GM12878 (cell line): ENCODE results near the gene SYNRG. TPM values are rescaled to one million over a fixed set of nuclear protein-coding genes. Genes with fewer than 3 reads are reported as not detected.

Source experiments
- BACH1 ChIP-seq: fragments of 450-650 bp; IDR thresholded peaks from 2 replicates; pipeline ENCODE4 v1.6.1; 2017; ENCODE audit warnings: mild to moderate bottlenecking, borderline replicate concordance
- CEBPB ChIP-seq, 2 experiments: fragments of 150-350 bp in 1 of 2; IDR thresholded peaks; 2 replicates each; pipeline ENCODE4 v1.6.1; 2012 to 2014; ENCODE audit warnings: low read depth in 2 of 2, low read length in 2 of 2, borderline replicate concordance in 1 of 2, inconsistent platforms in 1 of 2
- E2F4 ChIP-seq: IDR thresholded peaks from 2 replicates; pipeline ENCODE4 v1.6.1; 2012; ENCODE audit warnings: low read depth, low read length, improper control_type of control experiment
- E2F8 ChIP-seq: fragments of 450-650 bp; IDR thresholded peaks from 2 replicates; pipeline ENCODE4 v1.6.1; 2018; ENCODE audit warnings: mild to moderate bottlenecking, low read depth, moderate library complexity; ENCODE audit not compliant: partially characterized antibody
- NKRF ChIP-seq: fragments of 450-650 bp; conservative IDR thresholded peaks from 2 replicates; pipeline ENCODE4 v1.6.1; 2017; ENCODE audit warnings: mild to moderate bottlenecking, moderate library complexity
- NR2F1 ChIP-seq: fragments of 450-650 bp; conservative IDR thresholded peaks from 2 replicates; pipeline ENCODE4 v1.6.1; 2017; ENCODE audit warnings: mild to moderate bottlenecking
- POLR2A ChIP-seq: IDR thresholded peaks from 2 replicates; pipeline ENCODE4 v1.6.1; 2011; ENCODE audit warnings: low read depth, mild to moderate bottlenecking, low read length
- TCF3 ChIP-seq: IDR thresholded peaks from 2 replicates; pipeline ENCODE4 v1.6.1; 2012; ENCODE audit warnings: low read depth, mild to moderate bottlenecking, low read length, borderline replicate concordance; ENCODE audit not compliant: insufficient read depth
- YY1 ChIP-seq: IDR thresholded peaks from 2 replicates; pipeline ENCODE4 v1.6.1; 2011; ENCODE audit warnings: low read depth, mild to moderate bottlenecking, low read length
- ZNF592 ChIP-seq: fragments of 450-650 bp; IDR thresholded peaks from 2 replicates; pipeline ENCODE4 v1.6.1; 2017; ENCODE audit warnings: mild to moderate bottlenecking, moderate library complexity
- polyA plus RNA-seq, 11 experiments: library from polyadenylated mRNA; depleted of rRNA in 4 of 11; unstranded in 6 of 11; stranded (reverse) in 5 of 11; fragments of >200 nt; fragmentation: Nextera tagmentation in 4 of 11; fragmentation: Illumina TruSeq in 1 of 11; extraction: Ambion mirVana in 4 of 11; extraction: Trizol in 1 of 11; gene quantifications; 1 replicate in 1 of 11; 2 replicates in 10 of 11; pipeline versions ENCODE4 v1.2.1 to v1.2.3, GENCODE V29; 2011 to 2016; ENCODE audit warnings: inconsistent platforms in 2 of 11, missing spikeins in 2 of 11, low read depth in 1 of 11
- total RNA-seq, 4 experiments: library from RNA; depleted of rRNA in 3 of 4; stranded (reverse); fragments of >200 nt in 3 of 4; fragmentation: Illumina TruSeq in 1 of 4; extraction: Trizol in 1 of 4; gene quantifications; 2 replicates each; pipeline versions ENCODE4 v1.2.1 to v1.2.3, GENCODE V29; 2013 to 2021

Gene SYNRG
- total and polyA plus RNA-seq, 10 of the 15 experiments (the other 5 are each of a cell fraction or from before 2014, with no cell fraction given): 5.2 to 40.4 (median 26.7) TPM

- TF ChIP-seq E2F8 (no peak), ZNF592 (0 out of 2 replicates have a peak, but pooled peaks have one; percentile 39), CEBPB (IDR thresholded peaks at IDR 0.05; ENCODE audit: borderline replicate concordance in 1 of 2, low read depth in 2 of 2, low read length in 2 of 2) (no peak), NR2F1 (peak; percentile 71; the same call in 1 of the 2 replicates), E2F4 (no peak), TCF3 (no peak), BACH1 (peak; percentile 34; the same call in 1 of the 2 replicates), YY1 (0 out of 2 replicates have a peak, but pooled peaks have one; percentile 4), POLR2A (no peak), NKRF (peak; percentile 34; the same call in 1 of the 2 replicates)
These were observed 119.1 kb downstream of the SYNRG start (continued) for GRCh38 chr17:37490022-37490587.
